ENCODE measurements around the gene EIF2AK3.

Gene EIF2AK3

GRCh38 chr2:88537640-88538039 is 89.6 kb downstream of the EIF2AK3 start:
- FAIRE-seq, result no peak

GRCh38 chr2:88530081-88530480 is 97.2 kb downstream of the EIF2AK3 start:
- no peak for FAIRE-seq

- FAIRE-seq, result no peak
Observed at GRCh38 chr2:88521445-88522073, 105.7 kb downstream of the EIF2AK3 start.

GRCh38 chr2:88517759-88518201 is 109.5 kb downstream of the EIF2AK3 start:
- no peak for FAIRE-seq
